NCI-H82 (cell line): ENCODE data around the gene PSMD11.

Experiments
- DNase-seq: peaks from one replicate; lab custom pipeline; 2025; lab: John Stamatoyannopoulos, UW

Gene PSMD11

DNA sequence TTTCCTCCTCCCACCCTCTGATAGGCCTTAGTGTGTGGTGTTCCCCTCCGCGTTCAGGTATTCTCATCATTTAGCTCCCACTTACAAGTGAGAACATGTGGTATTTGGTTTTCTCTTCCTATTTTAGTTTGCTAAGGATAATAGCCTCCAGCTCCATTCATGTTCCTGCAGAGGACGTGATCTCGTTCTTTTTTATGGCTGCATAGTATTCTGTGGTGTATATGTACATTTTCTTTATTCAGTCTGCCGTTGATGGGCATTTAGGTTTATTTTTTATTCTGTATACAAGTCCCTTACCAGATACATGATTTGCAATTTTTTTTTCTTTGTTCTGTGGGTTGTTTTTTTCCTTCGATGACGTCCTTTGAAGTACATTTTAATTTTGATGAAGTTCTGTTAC, 23.6 kb downstream of the PSMD11 start:
- no peak for DNase-seq

DNA sequence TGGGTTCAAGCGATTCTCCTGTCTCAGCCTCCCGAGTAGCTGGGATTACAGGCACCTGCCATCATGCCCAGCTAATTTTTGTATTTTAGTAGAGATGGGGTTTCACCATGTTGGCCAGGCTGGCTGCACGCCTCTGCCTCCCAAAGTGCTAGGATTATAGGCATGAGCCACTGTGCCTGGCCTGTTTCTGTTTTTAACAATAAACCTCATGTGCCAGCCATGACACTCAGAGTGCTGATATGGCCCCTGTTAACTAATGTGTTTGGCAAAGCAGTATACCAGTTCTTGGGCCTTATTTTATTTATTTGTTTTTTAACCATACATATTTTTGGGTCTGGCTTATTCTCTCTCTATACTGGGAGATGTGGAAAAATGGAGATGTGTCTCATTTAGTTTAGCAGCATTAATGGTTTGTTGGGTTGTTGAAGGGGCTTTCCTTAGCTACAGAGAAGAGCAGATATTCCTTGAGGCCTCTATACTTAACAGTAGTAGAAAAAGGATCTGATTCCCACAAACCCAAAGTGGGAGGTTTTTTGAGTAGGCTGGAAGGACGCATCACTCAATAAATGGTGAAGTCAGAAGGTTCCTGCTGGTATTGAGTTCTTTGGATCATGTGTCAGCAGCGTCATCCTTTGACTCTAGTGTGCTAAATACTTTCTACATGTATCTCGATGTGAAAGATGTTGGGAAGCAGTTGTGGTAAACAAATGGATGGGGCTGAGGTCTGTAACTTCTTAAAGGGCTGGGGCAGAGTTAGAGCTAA, 26.3 kb downstream of the PSMD11 start:
- no peak for DNase-seq

DNA sequence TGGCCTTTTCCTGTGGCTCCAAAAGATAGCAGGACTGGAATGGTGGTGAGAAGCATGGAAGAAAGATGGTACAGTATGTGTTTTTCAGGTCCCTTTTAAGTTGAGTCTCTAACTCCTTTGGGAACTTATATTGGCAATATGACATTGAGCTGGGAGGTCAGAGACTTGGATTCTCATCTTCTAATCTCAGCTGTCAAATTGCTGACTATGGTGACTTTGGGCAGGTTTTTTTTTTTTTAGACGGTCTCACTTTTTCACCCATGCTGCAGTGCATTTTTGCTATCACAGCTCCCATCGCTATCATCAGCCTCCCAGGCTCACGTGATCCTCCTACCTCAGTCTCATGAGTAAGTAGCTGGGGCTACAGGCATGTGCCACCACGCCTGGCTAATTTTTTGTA, 27.3 kb downstream of the PSMD11 start:
- no peak for DNase-seq

DNA sequence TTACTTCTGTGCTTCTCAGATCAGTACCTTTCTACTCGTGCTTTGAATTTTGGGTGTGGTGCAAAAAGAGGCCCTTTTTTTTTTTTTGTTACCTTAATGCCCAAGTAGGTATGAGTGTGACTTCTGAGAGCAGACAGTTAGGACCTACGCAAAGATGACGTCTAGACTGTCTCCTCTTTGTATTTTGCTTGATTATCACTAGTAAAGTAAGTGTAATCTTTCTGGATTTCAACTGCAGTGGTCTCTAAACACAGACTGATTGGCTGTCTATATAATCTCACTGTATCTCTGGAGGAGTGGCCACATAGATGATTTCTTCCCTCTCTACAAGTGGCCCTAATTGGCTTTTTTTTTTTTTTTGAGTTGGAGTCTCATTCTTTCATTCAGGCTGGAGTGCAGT, 30.9 kb downstream of the PSMD11 start:
- no peak for DNase-seq

DNA sequence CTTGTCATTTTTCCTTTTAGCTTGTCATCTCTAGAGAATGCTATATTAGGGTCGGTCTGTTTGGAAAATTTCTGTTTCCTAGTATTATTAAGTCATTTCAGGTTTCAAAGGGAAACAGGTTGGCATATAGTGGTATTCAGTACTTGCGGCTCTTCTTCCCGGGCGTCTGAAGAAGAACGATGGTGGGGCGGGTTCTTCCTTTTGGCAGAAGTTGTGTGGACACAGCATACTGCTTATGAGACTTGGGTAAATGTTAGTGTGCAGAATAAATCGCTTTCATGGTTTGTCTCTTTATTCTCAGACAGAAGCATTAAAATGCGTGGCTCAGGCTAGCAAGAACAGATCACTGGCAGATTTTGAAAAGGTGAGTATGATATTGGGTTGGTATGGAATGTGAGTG, 32.9 kb downstream of the PSMD11 start:
- DNase-seq, result no peak

DNA sequence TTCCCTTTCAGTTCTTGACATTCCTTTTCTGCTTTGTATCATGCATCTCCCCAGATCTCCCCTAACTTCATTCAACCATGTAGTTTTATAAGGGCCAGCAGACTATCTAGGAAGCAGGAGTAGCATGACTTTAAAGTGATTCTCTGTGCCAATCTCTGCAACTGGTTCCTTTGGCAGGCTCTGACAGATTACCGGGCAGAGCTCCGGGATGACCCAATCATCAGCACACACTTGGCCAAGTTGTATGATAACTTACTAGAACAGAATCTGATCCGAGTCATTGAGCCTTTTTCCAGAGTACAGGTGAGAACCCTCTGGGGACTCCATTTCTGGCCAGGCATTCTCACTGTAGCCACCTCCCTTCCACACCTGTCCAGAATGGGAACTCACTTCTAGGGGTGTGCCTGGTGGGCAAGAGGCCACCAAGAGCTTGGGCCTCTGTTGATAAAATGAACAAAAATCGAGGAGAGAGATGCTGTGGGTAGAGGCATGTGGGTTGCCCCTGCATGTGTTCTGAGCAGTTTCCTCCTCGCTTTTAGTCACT, 34.8 kb downstream of the PSMD11 start:
- no peak for DNase-seq

DNA sequence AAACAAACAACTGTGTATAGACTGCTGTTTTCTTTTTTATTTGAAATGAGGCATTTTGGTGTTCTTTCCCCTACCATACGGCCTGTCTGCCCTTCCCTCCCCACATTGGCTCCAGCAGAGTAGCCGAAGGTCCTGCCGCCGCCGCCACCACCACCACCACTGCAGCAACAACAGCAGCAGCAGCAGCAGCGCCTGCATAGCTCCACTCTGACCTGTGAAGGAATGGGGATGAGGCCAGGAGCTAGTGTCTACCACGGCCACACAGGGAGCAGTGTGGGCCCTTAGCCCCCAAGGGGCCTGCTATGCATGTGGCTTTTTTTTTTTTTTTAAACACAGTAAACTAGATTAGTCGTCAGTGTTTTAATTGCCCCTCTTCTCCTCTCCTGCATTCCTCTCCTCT, 36.9 kb downstream of the PSMD11 start:
- DNase-seq, result no peak

DNA sequence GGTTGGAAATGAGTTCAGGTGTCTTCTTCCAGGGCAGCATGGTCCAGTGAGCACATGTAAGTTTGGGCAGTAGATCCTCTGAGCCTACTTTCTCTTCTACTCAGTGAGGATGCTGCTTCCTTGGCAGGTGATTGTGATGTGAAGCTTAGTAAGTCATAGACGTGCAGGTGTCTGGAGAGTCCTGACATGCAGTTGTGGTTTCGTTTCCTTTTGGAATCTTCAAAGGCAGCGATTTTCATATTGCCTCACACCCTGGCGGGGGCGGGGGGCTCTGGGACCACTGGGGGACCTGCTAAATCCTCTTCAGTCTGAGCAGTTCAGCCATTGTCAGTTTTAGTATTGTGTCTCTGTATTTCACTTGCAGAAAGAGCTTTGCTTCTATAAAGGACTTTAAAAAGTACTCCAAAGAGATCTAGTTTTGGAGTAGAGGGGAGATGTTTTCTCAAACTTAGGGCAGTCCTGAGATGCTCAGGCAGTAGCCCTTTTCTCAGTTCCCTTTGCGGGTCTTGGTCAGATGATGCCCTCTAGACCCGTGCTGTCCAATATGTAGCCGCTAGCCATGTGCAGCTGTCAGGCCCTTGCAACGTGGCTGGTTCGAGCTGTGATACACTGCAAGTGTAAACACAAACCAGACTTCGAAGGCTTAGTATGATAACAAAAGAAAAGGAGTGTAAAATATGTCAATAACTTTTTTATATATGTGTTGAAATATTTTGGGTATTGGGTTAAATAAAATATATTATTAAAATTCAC, 38.4 kb downstream of the PSMD11 start:
- DNase-seq, result no peak

DNA sequence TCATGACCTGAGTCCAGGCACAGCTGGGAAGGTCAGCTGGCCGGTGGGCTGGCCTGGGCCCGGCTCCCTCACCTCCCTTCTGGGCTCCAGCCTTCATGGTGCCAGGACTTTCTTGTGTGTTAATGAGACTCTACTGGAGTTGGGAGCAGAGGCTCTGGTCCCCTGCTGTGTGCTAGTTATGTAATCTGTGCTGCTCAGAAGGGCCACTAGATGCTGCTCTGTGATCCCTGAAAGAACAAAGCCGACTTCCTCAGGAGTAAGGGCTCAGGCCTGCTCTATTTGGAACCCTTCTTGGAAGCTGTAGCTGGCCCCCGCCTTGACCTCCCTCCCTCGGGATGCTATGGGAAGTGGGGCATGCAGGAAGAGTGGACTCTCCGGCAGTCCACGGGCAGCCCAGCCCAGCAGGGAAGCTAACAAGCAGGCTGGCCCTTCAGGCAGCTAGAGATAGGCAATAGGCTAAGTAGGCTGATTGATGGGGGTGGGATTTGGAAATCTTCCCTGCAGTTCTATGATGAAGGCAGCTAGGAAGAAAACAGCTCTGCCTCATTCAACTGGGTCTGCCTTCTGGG, 39.2 kb downstream of the PSMD11 start:
- peak; percentile 90 for DNase-seq

DNA sequence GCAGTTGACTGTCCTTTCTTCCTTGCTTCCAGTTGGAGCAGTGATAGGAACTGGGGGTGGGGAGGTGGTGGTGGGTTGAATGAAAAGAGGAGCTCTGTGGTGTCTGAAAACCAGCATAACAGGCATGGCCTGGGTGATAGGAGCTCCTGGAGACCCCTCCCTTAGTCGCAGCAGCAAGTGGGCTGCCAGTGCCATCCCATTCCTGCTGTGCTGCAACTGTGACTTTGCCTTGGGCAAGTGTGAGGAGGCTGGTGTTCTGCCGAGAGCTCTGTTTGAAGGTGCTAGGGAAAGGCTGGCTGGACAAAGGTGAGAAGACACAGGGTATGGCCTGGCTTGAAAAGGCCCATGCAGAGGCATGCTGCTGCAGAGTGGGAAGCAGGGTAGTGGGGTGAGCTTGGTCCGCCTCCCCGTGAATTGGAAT, 39.7 kb downstream of the PSMD11 start:
- no peak for DNase-seq

DNA sequence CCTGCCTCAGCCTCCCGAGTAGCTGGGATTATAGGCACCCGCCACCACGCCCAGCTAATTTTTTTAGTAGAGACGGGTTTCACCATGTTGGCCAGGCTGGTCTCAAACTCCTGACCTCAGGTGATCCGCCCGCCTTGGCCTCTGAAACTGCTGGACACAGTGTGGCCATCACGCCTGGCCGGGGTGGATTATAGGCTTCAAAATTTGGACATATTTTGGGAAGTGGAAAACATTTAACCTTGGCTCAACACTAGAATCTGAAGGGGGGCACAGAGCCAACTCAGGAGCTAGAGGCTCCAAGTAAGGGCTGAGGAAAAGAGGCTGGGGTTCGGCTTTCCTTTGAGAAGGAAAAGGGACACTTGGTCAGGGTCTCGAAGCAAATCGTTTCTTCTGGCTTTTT, 40.3 kb downstream of the PSMD11 start:
- DNase-seq, result no peak

DNA sequence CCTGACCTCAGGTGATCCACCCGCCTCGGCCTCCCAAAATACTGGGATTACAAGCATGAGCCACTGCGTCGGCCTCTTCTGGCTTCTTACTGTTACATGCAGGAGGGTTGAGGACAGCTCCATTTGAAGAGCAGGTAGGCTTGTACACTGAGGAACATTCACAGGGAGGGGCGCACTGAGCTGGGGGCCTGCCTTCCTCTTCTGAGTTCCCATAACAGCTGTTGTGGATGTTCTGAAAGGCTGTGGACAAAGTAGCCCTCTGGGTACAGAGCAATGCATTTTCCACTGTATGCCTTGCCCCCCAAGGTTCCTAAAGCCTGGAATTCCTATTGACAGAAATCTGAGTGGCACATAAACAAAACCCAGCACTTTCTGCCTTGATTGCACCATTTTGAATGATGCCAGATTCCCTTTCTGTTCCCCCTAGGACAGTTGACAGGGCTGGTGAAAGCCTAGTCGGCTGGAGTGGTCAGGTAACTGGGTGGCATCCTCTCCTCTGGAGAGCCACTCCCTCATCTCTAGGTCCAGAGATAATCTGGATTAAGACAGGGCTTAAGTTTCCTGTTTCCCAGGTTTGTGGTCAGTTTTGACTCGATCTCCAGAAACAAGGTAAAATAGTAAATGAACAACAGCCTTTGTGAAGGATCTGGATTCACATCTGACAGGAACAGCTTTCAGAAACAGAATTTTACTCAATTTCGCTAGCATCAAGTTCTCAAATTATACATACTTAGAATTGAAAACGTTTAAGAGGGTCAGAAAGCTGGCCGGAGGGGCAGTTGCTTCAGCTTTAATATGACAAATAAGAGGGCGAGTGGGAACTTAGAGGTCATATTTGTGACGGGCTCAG, 41.2 kb downstream of the PSMD11 start:
- peak; percentile 62 for DNase-seq

DNA sequence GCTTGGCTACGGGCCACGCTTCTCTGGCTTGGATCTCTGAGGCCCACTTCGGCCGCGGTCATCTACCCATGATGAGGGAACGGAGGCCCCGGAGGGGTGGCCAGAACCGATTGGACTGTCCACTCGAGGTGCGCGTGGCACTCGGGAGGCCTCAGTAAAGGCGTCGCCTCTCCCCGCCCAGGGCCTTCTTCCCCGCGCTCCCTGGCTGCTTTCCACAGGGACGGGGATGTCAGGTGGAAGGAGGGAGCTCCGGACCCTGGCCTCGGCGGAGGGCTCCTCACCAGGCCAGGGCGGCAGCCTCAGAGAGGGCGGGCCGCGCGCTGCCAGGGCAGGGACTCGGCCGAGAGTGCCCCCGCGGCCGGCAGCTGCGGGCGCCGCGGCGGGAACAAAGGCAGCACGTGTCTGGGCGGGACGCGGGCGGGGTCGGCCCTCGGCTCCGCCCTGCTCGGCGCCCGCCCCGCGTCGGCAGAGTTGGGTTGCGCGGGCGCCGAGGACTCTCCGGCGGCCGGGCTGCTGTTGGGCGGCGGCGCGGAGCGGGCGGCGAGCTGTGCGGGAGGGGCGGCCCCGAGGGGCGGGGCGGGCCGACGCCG, 41.9 kb downstream of the PSMD11 start:
- DNase-seq, result peak; percentile 89

DNA sequence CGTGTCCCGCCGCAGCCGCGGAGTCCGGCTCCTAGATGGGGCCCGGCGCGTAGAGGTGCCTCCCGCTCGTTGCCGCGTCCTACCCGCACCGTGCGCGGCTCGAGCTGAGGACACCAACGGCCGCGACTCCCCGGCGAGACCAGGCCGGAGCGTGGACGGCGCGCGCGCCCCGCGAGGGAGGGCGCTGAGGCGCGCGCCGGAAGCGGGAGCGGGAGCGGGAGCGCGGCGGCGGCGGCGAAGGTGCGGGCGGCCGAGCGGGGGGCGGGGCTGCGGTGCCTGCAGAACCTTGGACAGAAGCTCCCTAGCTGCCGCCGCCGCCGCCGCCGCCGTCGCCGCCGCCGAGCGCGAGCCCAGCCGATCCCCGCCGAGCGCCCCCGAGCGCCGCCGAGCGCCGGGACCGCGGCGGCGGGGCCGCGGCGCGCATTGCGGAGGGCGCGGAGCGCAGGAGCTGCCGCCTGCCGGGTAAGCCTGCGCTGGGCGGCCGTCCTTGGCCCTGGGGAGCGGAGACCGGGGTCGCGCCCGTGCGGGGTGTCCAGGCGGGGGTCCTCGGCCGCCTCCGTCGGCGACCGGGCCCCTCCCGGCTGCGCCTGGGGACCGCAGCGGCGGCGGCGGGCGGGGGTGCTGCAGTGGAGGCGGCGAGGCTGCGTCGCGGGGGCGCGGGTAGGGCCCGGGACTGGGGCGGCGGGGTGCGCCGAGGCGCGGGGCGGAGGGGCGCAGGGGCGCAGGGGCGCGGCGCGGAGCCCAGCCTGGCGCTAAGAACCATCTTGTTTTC, 42.6 kb downstream of the PSMD11 start, which contains the start of gene CDK5R1:
Gene CDK5R1 (plus strand): TSS at position 293 of the 772 bp plus-strand sequence. CDS start 628 bp downstream, outside the sequence.
- DNase-seq, result peak; percentile 82

DNA sequence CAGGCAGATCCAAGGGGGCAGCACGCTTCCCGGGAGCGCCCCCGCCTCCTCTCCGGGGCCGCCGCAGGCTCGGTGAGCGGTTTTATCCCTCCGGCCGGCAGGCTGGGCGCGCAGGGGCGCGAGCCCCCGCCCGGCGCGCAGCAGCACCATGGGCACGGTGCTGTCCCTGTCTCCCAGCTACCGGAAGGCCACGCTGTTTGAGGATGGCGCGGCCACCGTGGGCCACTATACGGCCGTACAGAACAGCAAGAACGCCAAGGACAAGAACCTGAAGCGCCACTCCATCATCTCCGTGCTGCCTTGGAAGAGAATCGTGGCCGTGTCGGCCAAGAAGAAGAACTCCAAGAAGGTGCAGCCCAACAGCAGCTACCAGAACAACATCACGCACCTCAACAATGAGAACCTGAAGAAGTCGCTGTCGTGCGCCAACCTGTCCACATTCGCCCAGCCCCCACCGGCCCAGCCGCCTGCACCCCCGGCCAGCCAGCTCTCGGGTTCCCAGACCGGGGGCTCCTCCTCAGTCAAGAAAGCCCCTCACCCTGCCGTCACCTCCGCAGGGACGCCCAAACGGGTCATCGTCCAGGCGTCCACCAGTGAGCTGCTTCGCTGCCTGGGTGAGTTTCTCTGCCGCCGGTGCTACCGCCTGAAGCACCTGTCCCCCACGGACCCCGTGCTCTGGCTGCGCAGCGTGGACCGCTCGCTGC, 43.3 kb downstream of the PSMD11 start:
- peak; percentile 66 for DNase-seq

DNA sequence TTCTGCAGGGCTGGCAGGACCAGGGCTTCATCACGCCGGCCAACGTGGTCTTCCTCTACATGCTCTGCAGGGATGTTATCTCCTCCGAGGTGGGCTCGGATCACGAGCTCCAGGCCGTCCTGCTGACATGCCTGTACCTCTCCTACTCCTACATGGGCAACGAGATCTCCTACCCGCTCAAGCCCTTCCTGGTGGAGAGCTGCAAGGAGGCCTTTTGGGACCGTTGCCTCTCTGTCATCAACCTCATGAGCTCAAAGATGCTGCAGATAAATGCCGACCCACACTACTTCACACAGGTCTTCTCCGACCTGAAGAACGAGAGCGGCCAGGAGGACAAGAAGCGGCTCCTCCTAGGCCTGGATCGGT, 43.9 kb downstream of the PSMD11 start:
- peak; percentile 34 for DNase-seq

DNA sequence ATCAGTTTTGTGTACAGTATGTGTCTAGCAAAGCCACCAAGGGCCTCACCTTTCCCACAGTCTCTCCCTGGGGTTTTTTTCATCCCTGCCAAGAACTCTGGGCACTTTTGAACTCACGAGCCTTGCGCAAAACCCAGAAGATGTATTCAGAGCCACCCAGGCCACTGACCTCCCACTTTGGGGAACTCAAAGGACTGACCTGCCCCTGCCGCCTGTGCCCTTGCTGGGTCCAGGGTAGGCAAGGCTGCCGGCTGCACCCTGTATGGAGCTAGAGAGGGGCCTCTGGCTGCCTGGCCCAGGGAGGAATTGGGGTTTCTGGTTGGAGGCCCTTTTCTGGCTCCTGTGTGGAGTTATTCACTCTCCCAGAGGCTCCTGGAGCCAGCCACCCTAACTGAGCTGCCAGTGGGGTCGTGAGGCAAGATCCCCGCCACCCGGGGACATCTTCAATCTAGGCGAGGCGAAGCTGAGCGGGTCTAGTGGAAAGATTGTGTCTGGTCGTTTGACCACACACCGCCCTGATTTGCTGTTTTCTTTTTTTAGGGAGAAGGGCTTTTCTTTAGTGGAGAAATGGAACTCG, 44.4 kb downstream of the PSMD11 start:
- no peak for DNase-seq

DNA sequence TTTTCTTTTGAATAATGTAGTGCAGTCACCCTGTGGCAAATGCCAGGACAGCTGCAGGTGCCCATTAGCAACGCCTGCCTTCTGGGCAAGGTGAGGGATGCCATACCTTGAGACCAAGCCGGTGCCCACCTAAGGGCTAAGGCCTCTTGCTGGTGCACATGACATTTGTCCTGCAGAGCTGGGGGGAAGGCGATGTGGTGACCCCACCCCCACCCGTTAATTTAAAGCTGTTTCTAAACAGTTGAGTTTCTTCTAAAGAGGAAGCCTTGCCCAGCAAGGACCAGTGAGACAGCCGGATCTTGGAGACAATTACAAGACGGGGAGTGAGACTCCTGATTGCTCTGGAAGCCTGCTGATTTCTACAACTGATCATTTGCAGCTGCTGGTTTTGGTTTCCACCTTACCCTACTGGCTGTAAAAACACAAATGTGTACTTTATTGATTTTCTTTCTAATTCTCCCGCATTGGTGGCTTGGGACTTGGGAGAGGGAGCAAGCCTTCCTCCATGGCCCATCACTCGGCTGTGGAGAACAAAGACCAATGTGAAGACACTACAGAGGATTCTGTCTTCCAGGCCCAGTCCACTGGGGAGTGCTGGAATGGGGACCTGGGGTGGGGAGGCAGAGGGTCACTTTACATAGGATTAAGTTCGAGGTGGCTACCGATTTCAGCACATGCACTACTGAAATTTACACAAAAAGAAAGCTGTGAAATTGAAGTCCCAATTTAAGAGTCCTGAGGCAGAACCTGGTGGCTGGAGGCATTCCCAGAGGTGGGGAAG, 45.2 kb downstream of the PSMD11 start:
- no peak for DNase-seq

DNA sequence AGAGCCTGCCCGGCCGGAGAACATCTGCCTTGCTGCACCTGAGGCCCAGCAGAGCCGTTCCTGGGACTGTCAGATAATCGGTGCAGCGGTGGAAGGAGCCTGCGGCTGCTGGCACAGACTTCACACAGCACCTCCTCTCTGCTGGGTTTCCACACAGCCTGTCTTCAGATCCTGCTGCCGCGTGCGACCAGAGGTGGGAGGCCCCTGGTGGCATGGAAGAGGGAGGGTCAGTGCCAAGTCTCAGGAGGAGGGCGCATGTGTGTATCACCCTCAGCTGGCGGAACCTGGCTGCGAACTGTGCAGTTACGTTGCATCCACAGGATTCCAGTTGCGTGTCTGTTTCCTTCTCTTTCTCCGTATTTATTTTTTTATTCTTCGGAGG, 45.8 kb downstream of the PSMD11 start:
- peak; percentile 68 for DNase-seq
